GM12865 (cell line): Measurements from ENCODE around the gene GRID2.
A peak's percentile ranks its signal among the peaks of the same experiment; 100 is the strongest.

ENCODE experiments used
- DNase-seq: peaks from one replicate; pipeline ENCODE4 v3.0.0; 2010; ENCODE audit warnings: low read depth
- H3K4me3 ChIP-seq: 2 replicates; pipeline ENCODE4 v1.5.1; 2011; ENCODE audit warnings: mild to moderate bottlenecking, low read depth, low read length, control low read depth
- CTCF ChIP-seq: IDR thresholded peaks from 2 replicates; pipeline ENCODE4 v1.5.1; 2011; ENCODE audit warnings: low read length, control low read depth, low read depth, inconsistent platforms; ENCODE audit not compliant: insufficient read depth; ENCODE audit errors: missing control alignments

Gene GRID2

DNA sequence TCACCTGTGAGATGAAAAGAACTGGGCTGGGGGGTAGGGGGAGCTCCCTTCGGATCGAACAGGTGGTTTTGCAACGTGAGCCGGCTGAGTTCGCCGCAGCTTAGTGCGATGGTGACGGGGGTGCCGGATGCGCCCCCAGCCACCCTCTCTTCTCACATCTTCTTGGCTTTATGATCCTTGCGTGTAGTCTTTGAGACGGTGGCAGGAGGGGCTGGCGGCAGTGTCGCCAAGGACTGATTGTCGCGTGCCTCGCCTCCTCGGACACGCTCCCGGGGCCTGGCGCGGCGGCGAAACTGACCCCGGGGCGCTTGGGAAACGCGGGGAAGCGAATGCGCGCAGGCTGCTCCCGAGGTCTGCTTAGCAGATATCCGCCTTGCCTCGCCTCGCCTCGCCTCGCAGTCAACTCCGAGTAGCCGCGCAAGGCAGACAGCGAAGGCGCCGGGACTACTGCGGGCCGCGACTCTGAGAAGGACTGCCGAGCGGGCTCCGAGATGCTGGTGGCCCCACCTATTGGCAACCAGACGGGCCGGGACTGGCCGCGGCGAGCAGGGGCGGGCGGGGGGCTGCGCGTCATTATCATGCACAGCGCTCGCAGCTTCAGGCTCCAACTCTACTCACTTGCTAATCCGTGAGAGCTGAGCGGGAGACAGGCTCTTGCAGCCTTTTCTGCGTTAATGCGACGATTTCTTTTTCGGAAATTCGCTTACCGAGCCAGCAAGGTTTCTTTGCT, 1.5 kb downstream of the GRID2 start:
- no peak for TF ChIP-seq CTCF
- H3K4me3 ChIP-seq = no peak overlapping the region
- DNase-seq = peak; percentile 3

- TF ChIP-seq CTCF = no peak
- H3K4me3 ChIP-seq = no peak overlapping the region
- DNase-seq = no peak
Measured at GRCh38 chr4:92305878-92306520, 2.2 kb downstream of the GRID2 start.

- H3K4me3 ChIP-seq = no peak overlapping the region
- DNase-seq = no peak
- TF ChIP-seq CTCF = no peak
Measured at GRCh38 chr4:92307181-92307580, 3.4 kb downstream of the GRID2 start.

- DNase-seq = no peak
- TF ChIP-seq CTCF = no peak
- H3K4me3 ChIP-seq = no peak overlapping the region
Measured at GRCh38 chr4:92307866-92308265, 4.1 kb downstream of the GRID2 start.

DNA sequence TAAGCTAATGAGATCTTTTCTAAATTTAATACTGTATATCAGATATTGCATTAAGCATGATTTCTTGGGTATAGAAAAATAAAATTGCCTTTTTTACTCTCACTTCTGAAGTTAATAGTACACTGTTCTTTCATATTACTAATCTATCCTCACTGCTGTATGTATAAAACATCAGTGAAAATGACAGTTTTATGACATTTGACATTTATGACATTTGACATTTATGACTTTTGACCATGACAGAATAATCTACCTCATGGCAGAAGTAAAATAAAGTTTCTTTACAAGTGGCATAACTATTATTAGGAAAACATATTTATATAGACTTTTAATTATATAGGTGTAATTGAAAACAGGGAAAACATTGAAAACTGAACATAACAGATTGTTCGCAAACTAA, 13.3 kb downstream of the GRID2 start:
- no peak for DNase-seq
- no peak overlapping the region for H3K4me3 ChIP-seq
- TF ChIP-seq CTCF = no peak

DNA sequence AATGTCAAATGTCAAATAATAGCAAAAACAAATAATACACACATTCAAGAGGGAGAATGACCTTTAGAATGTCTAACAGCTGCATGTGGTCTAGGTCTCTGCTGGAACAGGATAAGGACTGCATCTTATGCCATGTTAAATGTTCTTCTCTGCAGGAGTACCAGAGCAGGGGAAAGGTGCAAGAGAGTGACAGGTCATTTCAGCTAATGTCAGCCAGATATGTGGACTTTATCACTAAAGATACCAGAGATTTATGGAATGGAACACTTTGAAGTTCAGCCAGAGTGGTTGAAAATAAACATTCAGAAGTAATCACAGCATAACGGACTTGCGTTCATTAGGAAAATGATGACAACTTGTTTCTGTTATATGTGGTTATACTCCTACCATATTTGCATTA, 24.3 kb downstream of the GRID2 start:
- no peak overlapping the region for H3K4me3 ChIP-seq
- TF ChIP-seq CTCF = no peak
- no peak for DNase-seq
